ENCODE results near the gene EIF6.

- no peak for TF ChIP-seq EZH2 (IDR thresholded peaks at IDR 0.05; ENCODE audit: insufficient read depth, poor library complexity, severe bottlenecking)
- TF ChIP-seq EZH2phosphoT487 (IDR thresholded peaks at IDR 0.05; ENCODE audit: insufficient read depth, low read depth), result no peak
Measured at GRCh38 chr20:35284992-35285805, 627 bp upstream of the EIF6 start.
